ENCODE results near the gene DNAJC8. TPM values are rescaled to one million over a fixed set of nuclear protein-coding genes. Genes with fewer than 3 reads are reported as not detected.

Gene DNAJC8
- total RNA-seq, 1 donor from 2014 or later, result 84.2 TPM

DNA sequence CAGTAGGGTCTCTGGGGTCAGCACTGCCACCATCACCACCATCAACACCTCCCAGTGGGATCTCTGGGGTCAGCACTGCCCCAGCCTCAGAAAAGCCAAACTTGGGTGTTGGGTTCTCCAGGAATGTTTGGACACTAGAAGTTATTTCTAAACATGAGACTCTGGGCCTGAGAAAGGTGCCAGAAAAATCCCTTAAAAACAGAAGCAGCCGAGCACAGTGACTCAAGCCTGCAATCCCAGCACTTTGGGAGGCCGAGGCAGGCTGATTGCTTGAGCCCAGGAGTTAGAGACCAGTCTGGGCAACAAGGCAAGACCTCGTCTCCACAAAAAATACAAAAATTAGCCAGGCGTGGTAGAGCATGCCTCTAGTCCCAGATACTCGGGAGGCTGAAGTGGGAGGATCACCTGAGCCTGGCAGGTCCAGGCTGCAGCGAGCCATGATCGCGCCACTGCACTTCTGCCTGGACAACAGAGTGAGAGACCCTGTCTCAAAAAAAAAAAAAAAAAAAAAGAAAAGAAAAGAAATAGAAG, 56.8 kb downstream of the DNAJC8 start:
- TF ChIP-seq, protein P1, sequence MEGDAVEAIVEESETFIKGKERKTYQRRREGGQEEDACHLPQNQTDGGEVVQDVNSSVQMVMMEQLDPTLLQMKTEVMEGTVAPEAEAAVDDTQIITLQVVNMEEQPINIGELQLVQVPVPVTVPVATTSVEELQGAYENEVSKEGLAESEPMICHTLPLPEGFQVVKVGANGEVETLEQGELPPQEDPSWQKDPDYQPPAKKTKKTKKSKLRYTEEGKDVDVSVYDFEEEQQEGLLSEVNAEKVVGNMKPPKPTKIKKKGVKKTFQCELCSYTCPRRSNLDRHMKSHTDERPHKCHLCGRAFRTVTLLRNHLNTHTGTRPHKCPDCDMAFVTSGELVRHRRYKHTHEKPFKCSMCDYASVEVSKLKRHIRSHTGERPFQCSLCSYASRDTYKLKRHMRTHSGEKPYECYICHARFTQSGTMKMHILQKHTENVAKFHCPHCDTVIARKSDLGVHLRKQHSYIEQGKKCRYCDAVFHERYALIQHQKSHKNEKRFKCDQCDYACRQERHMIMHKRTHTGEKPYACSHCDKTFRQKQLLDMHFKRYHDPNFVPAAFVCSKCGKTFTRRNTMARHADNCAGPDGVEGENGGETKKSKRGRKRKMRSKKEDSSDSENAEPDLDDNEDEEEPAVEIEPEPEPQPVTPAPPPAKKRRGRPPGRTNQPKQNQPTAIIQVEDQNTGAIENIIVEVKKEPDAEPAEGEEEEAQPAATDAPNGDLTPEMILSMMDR (IDR thresholded peaks at IDR 0.05), result no peak
- TF ChIP-seq POLR2AphosphoS5 (IDR thresholded peaks at IDR 0.05; ENCODE audit: insufficient read depth in 1 of 2, low read depth in 1 of 2) (no peak), POLR2A (IDR thresholded peaks at IDR 0.05) (no peak)
- H3K4me1 ChIP-seq, result no peaks in the 10 kb centered on the region
- H3K36me3 ChIP-seq, result no peaks in the 10 kb centered on the region
- no peak overlapping the region for H3K4me3 ChIP-seq
- no peak for DNase-seq (ENCODE audit: extremely low spot score in 2 of 2)
- H3K9me3 ChIP-seq, result no peaks in the 10 kb centered on the region
- H3K27me3 ChIP-seq, result no peaks in the 10 kb centered on the region
- H3K27ac ChIP-seq, result no peak overlapping the region
- intact Hi-C loops (cut with DNase I), result no loop called here

DNA sequence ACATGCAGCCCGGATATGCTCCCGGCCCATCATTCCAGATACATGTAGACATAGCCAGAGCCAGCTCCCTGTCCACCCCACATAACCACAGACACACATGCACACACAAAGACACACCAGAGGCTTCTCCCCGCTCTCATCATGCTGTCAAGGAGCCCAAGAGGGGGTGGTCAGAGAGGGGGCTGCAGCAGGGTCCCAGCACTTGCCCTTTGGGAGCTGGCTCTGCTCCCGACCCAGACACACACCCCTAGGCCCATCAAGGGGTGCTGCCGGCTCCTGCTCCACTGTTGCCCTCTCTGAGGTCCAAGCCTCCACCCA, 58.9 kb downstream of the DNAJC8 start:
- H3K27me3 ChIP-seq, result no peaks in the 10 kb centered on the region
- no peak for DNase-seq (ENCODE audit: extremely low spot score in 2 of 2)
- no peak overlapping the region for H3K4me3 ChIP-seq
- no peak overlapping the region for H3K27ac ChIP-seq
- TF ChIP-seq POLR2A (IDR thresholded peaks at IDR 0.05), result no peak
- TF ChIP-seq, protein P1 (IDR thresholded peaks at IDR 0.05), result no peak
- no peak for TF ChIP-seq POLR2AphosphoS5 (IDR thresholded peaks at IDR 0.05; ENCODE audit: insufficient read depth in 1 of 2, low read depth in 1 of 2)
- H3K4me1 ChIP-seq, result no peaks in the 10 kb centered on the region
- intact Hi-C loops (cut with DNase I), result no loop called here
- H3K9me3 ChIP-seq, result no peaks in the 10 kb centered on the region
- no peaks in the 10 kb centered on the region for H3K36me3 ChIP-seq

DNA sequence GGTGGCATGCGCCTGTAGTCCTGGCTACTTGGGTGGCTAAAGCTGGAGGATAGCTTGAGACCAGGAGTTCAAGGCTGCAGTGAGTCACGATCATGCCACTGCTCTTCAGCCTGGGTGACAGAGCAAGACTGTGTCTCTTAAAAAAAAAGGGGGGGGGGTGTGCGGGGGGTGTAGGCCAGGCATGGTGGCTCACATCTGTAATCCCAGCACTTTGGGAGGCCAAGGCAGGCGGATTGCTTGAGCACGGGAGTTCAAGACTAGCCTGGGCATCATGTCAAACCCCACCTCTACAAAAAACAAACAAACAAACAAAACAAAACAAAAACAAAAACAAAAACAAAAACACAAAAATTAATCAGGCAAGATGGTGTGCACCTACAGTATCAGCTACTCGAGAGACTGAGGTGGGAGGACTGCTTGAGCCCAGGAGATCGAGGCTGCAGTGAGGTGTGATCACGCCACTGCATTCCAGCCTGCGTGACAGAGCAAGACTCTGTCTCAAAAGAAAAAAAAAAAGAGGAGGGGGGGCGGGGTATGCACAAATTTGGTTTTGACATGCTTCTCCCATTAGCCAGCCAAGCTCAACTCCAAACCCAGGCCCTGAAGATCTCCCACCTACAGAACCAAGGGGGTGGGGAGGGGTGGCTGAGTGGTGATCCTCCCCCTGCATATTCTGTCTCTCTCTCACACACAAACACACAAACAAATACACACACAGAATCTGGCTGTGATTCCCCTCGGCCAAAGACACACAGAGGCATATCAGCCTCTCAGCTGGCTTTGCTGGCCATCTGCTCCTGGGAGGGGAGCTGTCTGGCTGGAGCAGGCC, 59.5 kb downstream of the DNAJC8 start:
- Histone ChIP-seq H3K27ac (no peak overlapping the region), H3K36me3 (no peaks in the 10 kb centered on the region), H3K9me3 (no peaks in the 10 kb centered on the region), H3K4me3 (no peak overlapping the region), H3K4me1 (no peaks in the 10 kb centered on the region), H3K27me3 (no peaks in the 10 kb centered on the region)
- TF ChIP-seq POLR2A (IDR thresholded peaks at IDR 0.05) (no peak), POLR2AphosphoS5 (IDR thresholded peaks at IDR 0.05; ENCODE audit: insufficient read depth in 1 of 2, low read depth in 1 of 2) (no peak)
- TF ChIP-seq, protein P1 (IDR thresholded peaks at IDR 0.05), result no peak
- no peak for DNase-seq (ENCODE audit: extremely low spot score in 2 of 2)
- intact Hi-C loops (cut with DNase I), result no loop called here

DNA sequence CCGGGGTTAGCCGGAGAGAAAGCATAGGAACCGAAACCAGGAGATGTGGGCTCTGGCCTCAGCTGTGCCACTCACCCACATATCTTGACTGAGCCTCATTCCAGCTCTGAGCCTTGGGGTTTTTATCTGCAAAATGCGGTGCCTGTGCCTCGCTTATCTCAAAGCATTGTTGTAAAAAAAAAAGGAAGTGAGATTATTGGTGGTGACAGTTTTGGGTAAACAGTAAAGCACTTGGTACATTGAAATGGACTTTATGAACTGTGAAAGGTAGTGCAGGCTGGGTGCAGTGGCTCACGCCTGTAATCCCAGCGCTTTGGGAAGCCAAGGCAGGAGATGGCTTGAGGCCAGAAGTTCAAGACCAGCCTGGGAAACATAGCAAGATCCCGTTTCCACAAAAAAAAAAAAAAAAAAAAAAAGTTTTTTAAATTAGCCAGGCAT, 60.1 kb downstream of the DNAJC8 start:
- Histone ChIP-seq H3K4me3 (no peak overlapping the region), H3K27me3 (no peaks in the 10 kb centered on the region), H3K4me1 (no peaks in the 10 kb centered on the region), H3K36me3 (no peaks in the 10 kb centered on the region), H3K9me3 (no peaks in the 10 kb centered on the region), H3K27ac (no peak overlapping the region)
- intact Hi-C loops (cut with DNase I), result no loop called here
- no peak for DNase-seq (ENCODE audit: extremely low spot score in 2 of 2)
- TF ChIP-seq, protein P1 (IDR thresholded peaks at IDR 0.05), result no peak
- TF ChIP-seq POLR2AphosphoS5 (IDR thresholded peaks at IDR 0.05; ENCODE audit: insufficient read depth in 1 of 2, low read depth in 1 of 2) (no peak), POLR2A (IDR thresholded peaks at IDR 0.05) (no peak)

- H3K4me3 ChIP-seq, result no peak overlapping the region
- TF ChIP-seq, protein P1 (IDR thresholded peaks at IDR 0.05), result no peak
- TF ChIP-seq POLR2A (IDR thresholded peaks at IDR 0.05) (no peak), POLR2AphosphoS5 (IDR thresholded peaks at IDR 0.05; ENCODE audit: insufficient read depth in 1 of 2, low read depth in 1 of 2) (no peak)
- no peaks in the 10 kb centered on the region for H3K9me3 ChIP-seq
- H3K36me3 ChIP-seq, result no peaks in the 10 kb centered on the region
- no peaks in the 10 kb centered on the region for H3K4me1 ChIP-seq
- no peaks in the 10 kb centered on the region for H3K27me3 ChIP-seq
- intact Hi-C loops (cut with DNase I), result no loop called here
- no peak overlapping the region for H3K27ac ChIP-seq
- DNase-seq (ENCODE audit: extremely low spot score in 2 of 2), result no peak
These were observed 61.6 kb downstream of the DNAJC8 start for GRCh38 chr1:28171246-28171645.

Data from vagina (tissue), 2 donors.